Glomerular visceral epithelial cell (primary cell): ENCODE data around the gene ERC2.
A peak's percentile ranks its signal among the peaks of the same experiment; 100 is the strongest.
"Not testable (repeated sequence)": the region's sequence is repeated elsewhere in the genome, so short reads cannot be mapped to it uniquely, and the experiment has no call there.

ENCODE experiments used
- DNase-seq: peaks from one replicate; pipeline ENCODE4 v3.0.0-alpha.2; 2016; ENCODE audit errors: extremely low spot score

The ERC2 gene

GRCh38 chr3:56064684-56065083, 403.6 kb downstream of the ERC2 start:
- no peak for DNase-seq

- no peak for DNase-seq
Observed at GRCh38 chr3:56061279-56061626, 407.0 kb downstream of the ERC2 start.

DNA sequence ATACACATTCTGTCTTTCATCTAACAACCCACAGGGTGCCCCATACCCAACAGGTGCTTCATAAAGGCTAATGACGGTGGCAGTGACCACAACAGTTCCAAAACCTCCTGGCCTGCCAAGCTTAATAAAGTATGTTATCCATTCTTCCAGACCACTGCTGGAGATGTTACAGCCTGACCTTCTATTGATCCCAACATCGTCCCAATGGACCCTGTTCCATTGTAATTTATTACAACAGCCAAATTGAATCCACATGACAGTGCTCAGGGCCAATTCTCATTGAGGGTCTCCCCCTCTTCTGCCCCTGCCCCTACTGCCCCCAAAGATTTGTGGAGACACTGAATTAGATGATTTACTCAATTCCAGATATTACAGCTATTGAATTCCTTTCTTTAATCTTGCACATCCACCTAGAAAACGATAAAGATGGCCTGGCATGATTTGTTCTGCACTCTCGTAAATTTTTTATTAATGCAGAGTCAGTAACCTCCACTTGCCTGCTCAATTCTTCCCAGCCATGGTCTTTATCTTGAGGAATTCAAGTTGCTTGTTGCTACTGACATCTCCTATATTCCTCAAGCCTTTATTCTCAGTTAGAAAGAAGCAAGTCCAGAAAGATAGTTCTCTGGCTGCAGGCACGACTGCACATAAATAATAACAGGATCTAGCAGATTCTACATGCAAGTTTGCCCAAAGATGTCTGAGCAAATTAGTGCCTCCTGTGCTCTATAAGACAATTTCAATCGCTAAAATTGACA, 407.6 kb downstream of the ERC2 start:
- DNase-seq: no peak

- DNase-seq: no peak
Observed at GRCh38 chr3:56059731-56060130, 408.5 kb downstream of the ERC2 start.

DNA sequence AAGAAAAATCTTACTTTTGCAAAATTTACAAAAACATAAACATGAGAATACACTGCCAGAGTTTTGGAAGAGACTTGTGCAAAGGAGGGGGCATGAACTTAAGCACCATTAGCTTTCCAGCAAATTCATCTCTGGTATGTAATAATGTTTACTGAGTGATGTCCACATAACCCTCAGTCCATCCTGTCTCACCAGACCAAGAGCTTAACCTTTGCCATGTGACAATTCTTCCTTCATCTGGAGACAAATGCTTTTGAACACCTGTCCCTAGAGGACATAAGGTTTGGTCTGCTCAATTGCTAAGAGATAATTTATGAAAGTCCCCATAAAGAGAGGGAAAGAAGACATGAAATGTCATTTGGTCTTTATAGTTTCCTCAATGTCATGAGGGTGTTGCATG, 412.3 kb downstream of the ERC2 start:
- no peak for DNase-seq

- no peak for DNase-seq
Observed at GRCh38 chr3:56055546-56055945, 412.7 kb downstream of the ERC2 start.

GRCh38 chr3:56054844-56055243, 413.4 kb downstream of the ERC2 start:
- no peak for DNase-seq

GRCh38 chr3:56053727-56054126, 414.5 kb downstream of the ERC2 start:
- no peak for DNase-seq

GRCh38 chr3:56052188-56052587, 416.1 kb downstream of the ERC2 start:
- no peak for DNase-seq

- DNase-seq: no peak
Observed at GRCh38 chr3:56051052-56051451, 417.2 kb downstream of the ERC2 start.

GRCh38 chr3:56048946-56049345, 419.3 kb downstream of the ERC2 start:
- no peak for DNase-seq

DNA sequence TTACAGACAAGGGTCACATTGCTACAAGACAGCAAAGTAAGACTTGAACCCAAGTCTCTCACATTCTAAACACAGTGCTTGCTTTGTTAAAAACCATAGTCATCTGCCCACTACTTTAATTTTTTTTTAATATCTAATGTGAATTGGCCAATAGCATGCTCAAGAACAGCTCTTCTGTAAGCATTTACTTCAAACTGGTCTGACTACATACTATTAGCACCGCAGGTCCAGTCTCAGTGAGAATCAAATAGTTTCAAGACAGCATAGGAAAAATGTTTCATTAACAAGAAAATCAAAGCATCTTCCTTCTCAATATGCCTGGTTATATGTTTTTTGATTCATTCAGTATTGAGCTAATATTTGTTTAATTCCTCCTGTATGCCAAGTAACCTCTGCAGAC, 419.9 kb downstream of the ERC2 start:
- no peak for DNase-seq

GRCh38 chr3:56042326-56042951, 425.8 kb downstream of the ERC2 start:
- peak; percentile 30 for DNase-seq

DNA sequence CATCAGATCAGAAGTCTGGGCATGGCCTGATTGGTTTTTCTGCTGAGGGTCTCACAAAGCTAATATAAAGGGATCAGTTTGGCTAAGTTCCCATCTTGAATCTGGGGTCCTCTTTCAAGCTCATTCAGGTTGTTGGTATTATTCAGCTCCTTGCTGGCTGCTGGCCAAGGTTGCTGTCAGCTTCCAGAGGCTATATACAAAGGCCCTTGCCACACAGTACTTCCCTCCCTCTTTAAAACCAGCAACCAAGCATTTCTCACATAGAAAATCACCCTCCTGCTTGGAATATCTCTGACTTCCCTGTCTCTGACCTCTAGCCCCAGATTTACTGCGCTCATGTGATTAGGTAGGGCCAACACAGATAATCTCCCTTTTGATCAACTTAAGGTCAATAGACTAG, 442.9 kb downstream of the ERC2 start:
- DNase-seq: no peak

DNA sequence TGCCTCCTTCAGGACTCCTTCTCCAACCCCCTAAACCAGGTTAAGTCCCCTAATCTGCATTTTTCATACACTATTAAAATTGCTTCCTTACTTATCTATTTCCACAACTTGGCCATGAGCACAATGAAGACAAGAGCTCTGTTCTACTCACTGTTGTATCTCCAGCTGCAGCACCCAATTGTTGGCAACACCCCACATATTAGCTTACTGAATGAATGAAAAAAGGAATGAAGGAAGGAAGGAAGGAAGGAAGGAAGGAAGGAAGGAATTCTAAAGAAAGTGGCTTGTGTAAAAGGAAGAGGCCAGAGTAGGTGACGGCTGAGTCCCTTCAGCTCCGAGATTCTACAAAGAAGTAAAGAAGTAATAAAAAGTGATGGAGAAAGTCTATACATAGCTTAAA, 444.7 kb downstream of the ERC2 start:
- DNase-seq: no peak

DNA sequence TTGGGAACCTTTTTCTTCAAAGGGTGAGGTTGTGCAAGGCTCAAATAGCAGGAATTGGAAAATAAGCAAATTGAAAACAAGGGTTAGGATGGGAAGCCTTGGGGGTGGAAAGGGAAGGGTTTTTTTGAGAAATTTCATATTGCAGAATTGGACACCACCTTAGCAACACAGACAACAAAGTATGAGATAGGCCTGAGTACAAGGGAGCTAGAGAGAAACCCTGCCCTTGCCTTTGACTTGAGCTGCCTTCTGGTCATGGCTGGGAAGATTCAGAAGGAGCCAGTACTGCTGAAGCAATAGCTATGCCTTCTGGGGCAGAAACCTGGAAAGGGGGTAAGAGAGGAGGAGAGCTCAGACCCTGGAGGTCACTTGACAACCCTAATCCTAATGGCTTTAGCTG, 445.6 kb downstream of the ERC2 start:
- DNase-seq: no peak

GRCh38 chr3:56019490-56020146, 448.6 kb downstream of the ERC2 start:
- no peak for DNase-seq

DNA sequence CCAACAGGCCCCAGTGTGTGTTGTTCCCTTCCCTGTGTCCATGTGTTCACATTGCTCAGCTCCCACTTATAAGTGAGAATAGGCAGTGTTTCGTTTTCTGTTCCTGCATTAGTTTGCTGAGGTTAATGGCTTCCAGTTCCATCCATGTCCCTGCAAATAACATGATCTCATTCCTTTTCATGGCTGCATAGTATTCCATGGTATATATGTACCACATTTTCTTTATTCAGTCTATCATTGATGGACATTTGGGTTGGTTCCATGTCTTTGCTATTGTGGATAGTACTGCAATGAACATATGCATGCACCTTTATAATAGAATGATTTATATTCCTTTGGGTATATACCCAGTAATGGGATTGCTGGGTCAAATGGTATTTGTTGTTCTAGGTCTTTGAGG, 452.9 kb downstream of the ERC2 start:
- not testable (repeated sequence) for DNase-seq

DNA sequence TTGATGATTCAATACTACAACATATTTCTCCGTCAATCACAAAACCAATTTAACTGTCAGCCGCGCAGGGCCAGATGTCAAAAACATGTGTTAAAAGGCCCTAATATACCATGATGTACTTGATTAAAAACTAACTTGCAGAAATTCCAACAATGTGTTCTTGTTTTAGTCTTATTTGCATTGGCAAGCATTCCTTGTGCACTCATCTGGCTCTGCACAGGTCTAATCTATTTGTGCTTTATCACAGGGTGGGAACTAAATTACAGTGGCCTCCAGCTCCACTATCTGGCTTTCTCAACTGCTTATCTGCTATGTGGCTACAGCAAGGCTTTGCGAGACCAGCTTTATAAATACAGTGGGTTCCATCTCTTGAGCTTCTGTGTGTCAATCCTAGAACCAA, 455.5 kb downstream of the ERC2 start:
- no peak for DNase-seq

- peak; percentile 50 for DNase-seq
Observed at GRCh38 chr3:56005196-56005805, 463.0 kb downstream of the ERC2 start.

DNA sequence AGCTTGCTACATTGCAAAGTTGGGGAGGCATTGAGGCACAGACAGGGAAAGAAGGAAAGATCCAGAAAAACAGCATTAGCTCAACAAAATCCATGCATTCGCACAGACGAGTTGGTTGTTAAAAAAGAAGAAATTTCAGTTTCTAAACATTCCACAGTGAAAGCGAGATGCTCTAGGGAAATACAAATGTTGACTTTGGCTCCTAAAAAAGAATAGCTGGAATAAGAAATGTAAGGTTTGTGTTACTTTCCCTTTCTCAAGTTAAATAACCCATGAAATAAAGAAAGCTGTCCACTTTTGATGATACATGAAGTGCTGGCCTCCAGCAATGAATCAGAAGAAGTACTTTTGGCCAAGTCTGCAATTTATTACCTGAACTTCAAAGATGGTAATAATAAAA, 465.1 kb downstream of the ERC2 start:
- DNase-seq: no peak

DNA sequence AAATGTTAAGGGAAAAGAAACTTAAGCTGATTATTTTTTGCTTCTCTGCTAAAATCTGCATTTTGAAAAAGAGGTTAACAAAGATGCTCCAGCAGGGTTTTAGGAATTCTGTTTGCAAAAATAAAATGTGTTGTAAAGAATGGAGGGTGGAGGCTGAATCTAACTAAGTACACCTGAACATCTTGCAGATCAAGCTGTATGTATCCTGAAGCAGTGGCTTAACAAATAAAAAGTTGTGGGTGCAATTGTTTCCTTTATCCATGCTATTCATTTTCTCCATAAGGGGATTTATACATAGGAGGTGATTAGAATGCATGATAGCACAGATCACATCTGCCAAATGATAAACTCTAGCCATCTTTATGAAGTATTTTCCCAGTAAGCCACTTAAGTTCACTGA, 466.3 kb downstream of the ERC2 start:
- DNase-seq: no peak

GRCh38 chr3:56001537-56001936, 466.7 kb downstream of the ERC2 start:
- peak; percentile 24 for DNase-seq
